ENCODE data around the gene TSPEAR. TPM values are rescaled to one million over a fixed set of nuclear protein-coding genes. Genes with fewer than 3 reads are reported as not detected.

TSPEAR gene
- total RNA-seq, 1 donor = not detected

DNA sequence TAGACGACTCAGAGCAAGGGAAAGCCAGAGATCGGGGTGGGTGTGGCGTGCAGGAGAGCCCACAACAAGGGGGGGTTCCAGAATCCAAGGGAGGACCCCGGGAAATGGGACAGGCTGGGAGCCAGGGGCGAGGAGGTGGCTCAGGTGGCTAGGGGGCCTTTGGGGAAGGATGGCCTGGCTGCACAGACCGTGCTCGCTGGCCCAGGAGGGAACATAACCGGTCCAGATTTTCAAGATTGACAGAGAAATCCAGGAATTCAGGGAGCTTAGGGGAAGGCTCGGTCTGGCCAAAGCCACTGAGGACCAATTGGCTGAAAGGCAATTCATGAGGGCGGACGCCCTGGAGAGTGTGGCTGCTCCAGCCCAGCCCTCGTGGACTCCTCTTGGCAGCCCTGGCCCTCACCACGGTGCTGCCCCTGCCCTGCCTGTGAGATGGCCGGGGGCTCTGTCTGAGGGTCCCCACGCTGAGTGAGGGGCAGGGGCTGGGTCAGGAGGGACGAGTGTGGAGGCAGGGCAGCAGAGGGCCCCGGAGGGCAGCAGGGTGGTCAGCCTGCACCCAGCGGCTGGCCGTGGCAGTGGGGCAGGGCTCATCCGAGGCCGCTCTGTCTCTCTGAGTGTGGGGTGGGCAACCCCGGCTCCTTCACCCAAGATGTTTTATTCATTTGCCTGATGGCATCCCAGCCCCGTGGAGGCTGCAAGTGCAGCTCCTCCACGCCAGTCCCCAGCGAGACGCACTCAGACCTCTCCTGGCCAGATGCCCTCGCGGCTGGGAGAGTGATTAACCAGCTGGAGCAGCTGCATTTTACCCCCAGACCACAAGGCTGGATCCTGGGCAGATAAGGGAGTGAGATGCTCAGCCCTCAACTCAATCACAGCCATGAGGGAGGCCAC is 261.7 kb downstream of the TSPEAR start:
- DNase-seq (ENCODE audit: low read depth) = no peak
- H3K4me3 ChIP-seq (ENCODE audit: low read depth, low read length) = no peak overlapping the region
- TF ChIP-seq, protein P1, sequence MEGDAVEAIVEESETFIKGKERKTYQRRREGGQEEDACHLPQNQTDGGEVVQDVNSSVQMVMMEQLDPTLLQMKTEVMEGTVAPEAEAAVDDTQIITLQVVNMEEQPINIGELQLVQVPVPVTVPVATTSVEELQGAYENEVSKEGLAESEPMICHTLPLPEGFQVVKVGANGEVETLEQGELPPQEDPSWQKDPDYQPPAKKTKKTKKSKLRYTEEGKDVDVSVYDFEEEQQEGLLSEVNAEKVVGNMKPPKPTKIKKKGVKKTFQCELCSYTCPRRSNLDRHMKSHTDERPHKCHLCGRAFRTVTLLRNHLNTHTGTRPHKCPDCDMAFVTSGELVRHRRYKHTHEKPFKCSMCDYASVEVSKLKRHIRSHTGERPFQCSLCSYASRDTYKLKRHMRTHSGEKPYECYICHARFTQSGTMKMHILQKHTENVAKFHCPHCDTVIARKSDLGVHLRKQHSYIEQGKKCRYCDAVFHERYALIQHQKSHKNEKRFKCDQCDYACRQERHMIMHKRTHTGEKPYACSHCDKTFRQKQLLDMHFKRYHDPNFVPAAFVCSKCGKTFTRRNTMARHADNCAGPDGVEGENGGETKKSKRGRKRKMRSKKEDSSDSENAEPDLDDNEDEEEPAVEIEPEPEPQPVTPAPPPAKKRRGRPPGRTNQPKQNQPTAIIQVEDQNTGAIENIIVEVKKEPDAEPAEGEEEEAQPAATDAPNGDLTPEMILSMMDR (IDR thresholded peaks at IDR 0.05; ENCODE audit: insufficient read depth, low read length) = no peak

GRCh38 chr21:44448651-44449131 is 262.7 kb downstream of the TSPEAR start:
- DNase-seq (ENCODE audit: low read depth) = no peak
- TF ChIP-seq, protein P1 (IDR thresholded peaks at IDR 0.05; ENCODE audit: insufficient read depth, low read length) = no peak
- H3K4me3 ChIP-seq (ENCODE audit: low read depth, low read length) = no peak overlapping the region

Small RNA genes within 50 kb of the gene (small RNA-seq; reads per million reads assigned to genes)
- not detected for gene KRTAP12-6P

Other genes starting within 250 kb of the TSPEAR start
- not detected in 2 replicates for gene KRTAP10-1, start 171.4 kb downstream of the TSPEAR start, total RNA-seq (ENCODE audit: low replicate concordance)
- not detected in 2 replicates for gene KRTAP10-2, start 160.1 kb downstream of the TSPEAR start, total RNA-seq (ENCODE audit: low replicate concordance)
- gene KRTAP10-3, start 152.8 kb downstream of the TSPEAR start, total RNA-seq (ENCODE audit: low replicate concordance) = not detected in 2 replicates
- gene KRTAP10-4, start 137.8 kb downstream of the TSPEAR start, total RNA-seq (ENCODE audit: low replicate concordance) = not detected in 2 replicates
- gene KRTAP10-5, start 131.0 kb downstream of the TSPEAR start, total RNA-seq (ENCODE audit: low replicate concordance) = not detected in 2 replicates
- gene KRTAP10-6, start 119.1 kb downstream of the TSPEAR start, total RNA-seq (ENCODE audit: low replicate concordance) = not detected in 2 replicates
- gene KRTAP10-7, start 111.0 kb downstream of the TSPEAR start, total RNA-seq (ENCODE audit: low replicate concordance) = not detected in 2 replicates
- not detected in 2 replicates for gene KRTAP10-8, start 99.5 kb downstream of the TSPEAR start, total RNA-seq (ENCODE audit: low replicate concordance)
- not detected in 2 replicates for gene KRTAP10-9, start 84.5 kb downstream of the TSPEAR start, total RNA-seq (ENCODE audit: low replicate concordance)
- gene KRTAP10-10, start 74.2 kb downstream of the TSPEAR start, total RNA-seq (ENCODE audit: low replicate concordance) = not detected in 2 replicates
- not detected in 2 replicates for gene KRTAP10-11, start 65.2 kb downstream of the TSPEAR start, total RNA-seq (ENCODE audit: low replicate concordance)
- not detected in 2 replicates for gene KRTAP12-4, start 56.9 kb downstream of the TSPEAR start, total RNA-seq (ENCODE audit: low replicate concordance)
- gene KRTAP12-3, start 53.6 kb downstream of the TSPEAR start, total RNA-seq (ENCODE audit: low replicate concordance) = not detected in 2 replicates
- not detected in 2 replicates for gene KRTAP12-2, start 44.6 kb downstream of the TSPEAR start, total RNA-seq (ENCODE audit: low replicate concordance)
- not detected in 2 replicates for gene KRTAP12-1, start 29.4 kb downstream of the TSPEAR start, total RNA-seq (ENCODE audit: low replicate concordance)
- not detected in 2 replicates for gene KRTAP10-12, start 14.4 kb downstream of the TSPEAR start, total RNA-seq (ENCODE audit: low replicate concordance)
- gene UBE2G2, start 90.2 kb upstream of the TSPEAR start, total RNA-seq (ENCODE audit: low replicate concordance) = 64.2 and 96.3 TPM in 2 replicates
- gene SUMO3, start 106.5 kb upstream of the TSPEAR start, total RNA-seq (ENCODE audit: low replicate concordance) = 43.2 and 130 TPM in 2 replicates
- gene PTTG1IP, start 162.1 kb upstream of the TSPEAR start, total RNA-seq (ENCODE audit: low replicate concordance) = 226 and 233 TPM in 2 replicates
- 0.09 TPM in 1 of 2 replicates, not detected in the other for gene ITGB2, start 209.3 kb upstream of the TSPEAR start, total RNA-seq (ENCODE audit: low replicate concordance)
- 6.0 and 7.4 TPM in 2 replicates for gene SLX9, start 228.5 kb upstream of the TSPEAR start, total RNA-seq (ENCODE audit: low replicate concordance)